ENCODE data around the gene ECE1.

GRCh38 chr1:21308330-21308729 is 18.1 kb upstream of the ECE1 start:
- TF ChIP-seq CTCF (IDR thresholded peaks at IDR 0.05): no peak
- no peak for TF ChIP-seq POLR2A (IDR thresholded peaks at IDR 0.05)
